Measurements from ENCODE around the gene KCNMA1. TPM values are rescaled to one million over a fixed set of nuclear protein-coding genes. Genes with fewer than 3 reads are reported as not detected.

KCNMA1 gene
- polyA plus RNA-seq, 3 donors: 3.1 to 4.1 (median 3.9) TPM

GRCh38 chr10:77609781-77610272 lies 27.8 kb downstream of the KCNMA1 start:
- peak in 1 of 3 donors; percentile 12 for DNase-seq (ENCODE audit: low read depth in 3 of 3, low spot score in 2 of 3)

- no peak for DNase-seq (ENCODE audit: low read depth in 3 of 3, low spot score in 2 of 3)
These were observed 29.3 kb downstream of the KCNMA1 start for GRCh38 chr10:77608281-77608680.

GRCh38 chr10:77606751-77607150 lies 30.9 kb downstream of the KCNMA1 start:
- DNase-seq (ENCODE audit: low read depth in 3 of 3, low spot score in 2 of 3): no peak

- no peak for DNase-seq (ENCODE audit: low read depth in 3 of 3, low spot score in 2 of 3)
These were observed 32.1 kb downstream of the KCNMA1 start for GRCh38 chr10:77605466-77605865.

GRCh38 chr10:77604941-77605351 lies 32.7 kb downstream of the KCNMA1 start:
- DNase-seq (ENCODE audit: low read depth in 3 of 3, low spot score in 2 of 3): no peak

- no peak for DNase-seq (ENCODE audit: low read depth in 3 of 3, low spot score in 2 of 3)
These were observed 33.5 kb downstream of the KCNMA1 start for GRCh38 chr10:77604063-77604462.

GRCh38 chr10:77603534-77603927 lies 34.1 kb downstream of the KCNMA1 start:
- DNase-seq (ENCODE audit: low read depth in 3 of 3, low spot score in 2 of 3): no peak

- DNase-seq (ENCODE audit: low read depth in 3 of 3, low spot score in 2 of 3): no peak
These were observed 34.6 kb downstream of the KCNMA1 start for GRCh38 chr10:77602913-77603533.

GRCh38 chr10:77602231-77602912 lies 35.2 kb downstream of the KCNMA1 start:
- no peak for DNase-seq (ENCODE audit: low read depth in 3 of 3, low spot score in 2 of 3)

- DNase-seq (ENCODE audit: low read depth in 3 of 3, low spot score in 2 of 3): no peak
These were observed 36.1 kb downstream of the KCNMA1 start for GRCh38 chr10:77601488-77601887.

- no peak for DNase-seq (ENCODE audit: low read depth in 3 of 3, low spot score in 2 of 3)
These were observed 37.0 kb downstream of the KCNMA1 start for GRCh38 chr10:77600640-77601039.

GRCh38 chr10:77599651-77600050 lies 38.0 kb downstream of the KCNMA1 start:
- DNase-seq (ENCODE audit: low read depth in 3 of 3, low spot score in 2 of 3): no peak

- DNase-seq (ENCODE audit: low read depth in 3 of 3, low spot score in 2 of 3): no peak
These were observed 39.0 kb downstream of the KCNMA1 start for GRCh38 chr10:77598606-77599005.

GRCh38 chr10:77597560-77597959 lies 40.0 kb downstream of the KCNMA1 start:
- no peak for DNase-seq (ENCODE audit: low read depth in 3 of 3, low spot score in 2 of 3)

- DNase-seq (ENCODE audit: low read depth in 3 of 3, low spot score in 2 of 3): no peak
These were observed 43.2 kb downstream of the KCNMA1 start for GRCh38 chr10:77594471-77594783.

- no peak for DNase-seq (ENCODE audit: low read depth in 3 of 3, low spot score in 2 of 3)
These were observed 43.7 kb downstream of the KCNMA1 start for GRCh38 chr10:77593771-77594470.

GRCh38 chr10:77592946-77593636 lies 44.5 kb downstream of the KCNMA1 start:
- no peak for DNase-seq (ENCODE audit: low read depth in 3 of 3, low spot score in 2 of 3)

- DNase-seq (ENCODE audit: low read depth in 3 of 3, low spot score in 2 of 3): no peak
These were observed 45.1 kb downstream of the KCNMA1 start for GRCh38 chr10:77592510-77592909.

GRCh38 chr10:77591238-77591880 lies 46.2 kb downstream of the KCNMA1 start:
- no peak for DNase-seq (ENCODE audit: low read depth in 3 of 3, low spot score in 2 of 3)

- no peak for DNase-seq (ENCODE audit: low read depth in 3 of 3, low spot score in 2 of 3)
These were observed 47.0 kb downstream of the KCNMA1 start for GRCh38 chr10:77590344-77591237.
